Body of pancreas (tissue), 4 donors: ENCODE measurements around the gene MXRA5.

ENCODE experiments used
- POLR2A ChIP-seq, 3 donors: fragments of 450-650 bp; IDR thresholded peaks; one replicate each; pipeline ENCODE4 v1.6.1; 2016; ENCODE audit warnings: antibody characterized with exemption in 3 of 3, mild to moderate bottlenecking in 2 of 3
- TF ChIP-seq, protein P1 (sequence below), 7 experiments: fragments of 450-650 bp in 4 of 7; fragments of 200-600 bp in 3 of 7; sonication (generic) in 3 of 7; IDR thresholded peaks; one replicate each; pipeline ENCODE4 v1.5.1; 2016 to 2019; ENCODE audit warnings: antibody characterized with exemption in 7 of 7

DNA sequence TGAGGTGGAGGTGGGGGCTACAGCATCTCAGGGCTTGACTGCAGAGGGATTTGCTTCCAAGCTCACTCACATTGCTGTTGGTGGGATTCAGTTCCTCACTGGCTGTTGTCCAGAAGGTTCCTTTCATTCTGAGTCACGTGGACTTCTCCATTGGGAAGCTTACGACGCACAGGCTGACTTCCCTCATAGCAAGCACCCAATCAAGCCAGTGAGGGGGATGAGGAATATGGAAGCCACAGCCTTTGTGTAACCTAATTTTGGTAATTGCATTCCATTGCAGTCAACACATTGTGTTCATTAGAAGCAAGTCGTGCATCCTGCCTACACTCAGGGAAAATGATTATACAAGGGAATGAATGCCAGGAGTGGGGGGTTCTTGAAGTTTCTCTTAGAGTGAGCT is 32.7 kb upstream of the MXRA5 start:
- TF ChIP-seq, protein P1, sequence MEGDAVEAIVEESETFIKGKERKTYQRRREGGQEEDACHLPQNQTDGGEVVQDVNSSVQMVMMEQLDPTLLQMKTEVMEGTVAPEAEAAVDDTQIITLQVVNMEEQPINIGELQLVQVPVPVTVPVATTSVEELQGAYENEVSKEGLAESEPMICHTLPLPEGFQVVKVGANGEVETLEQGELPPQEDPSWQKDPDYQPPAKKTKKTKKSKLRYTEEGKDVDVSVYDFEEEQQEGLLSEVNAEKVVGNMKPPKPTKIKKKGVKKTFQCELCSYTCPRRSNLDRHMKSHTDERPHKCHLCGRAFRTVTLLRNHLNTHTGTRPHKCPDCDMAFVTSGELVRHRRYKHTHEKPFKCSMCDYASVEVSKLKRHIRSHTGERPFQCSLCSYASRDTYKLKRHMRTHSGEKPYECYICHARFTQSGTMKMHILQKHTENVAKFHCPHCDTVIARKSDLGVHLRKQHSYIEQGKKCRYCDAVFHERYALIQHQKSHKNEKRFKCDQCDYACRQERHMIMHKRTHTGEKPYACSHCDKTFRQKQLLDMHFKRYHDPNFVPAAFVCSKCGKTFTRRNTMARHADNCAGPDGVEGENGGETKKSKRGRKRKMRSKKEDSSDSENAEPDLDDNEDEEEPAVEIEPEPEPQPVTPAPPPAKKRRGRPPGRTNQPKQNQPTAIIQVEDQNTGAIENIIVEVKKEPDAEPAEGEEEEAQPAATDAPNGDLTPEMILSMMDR (IDR thresholded peaks at IDR 0.05): no peak
- TF ChIP-seq POLR2A (IDR thresholded peaks at IDR 0.05): no peak
